ENCODE results near the gene CIDEA. TPM values are rescaled to one million over a fixed set of nuclear protein-coding genes. Genes with fewer than 3 reads are reported as not detected.

CIDEA gene
- polyA plus RNA-seq, 3 donors: not detected

DNA sequence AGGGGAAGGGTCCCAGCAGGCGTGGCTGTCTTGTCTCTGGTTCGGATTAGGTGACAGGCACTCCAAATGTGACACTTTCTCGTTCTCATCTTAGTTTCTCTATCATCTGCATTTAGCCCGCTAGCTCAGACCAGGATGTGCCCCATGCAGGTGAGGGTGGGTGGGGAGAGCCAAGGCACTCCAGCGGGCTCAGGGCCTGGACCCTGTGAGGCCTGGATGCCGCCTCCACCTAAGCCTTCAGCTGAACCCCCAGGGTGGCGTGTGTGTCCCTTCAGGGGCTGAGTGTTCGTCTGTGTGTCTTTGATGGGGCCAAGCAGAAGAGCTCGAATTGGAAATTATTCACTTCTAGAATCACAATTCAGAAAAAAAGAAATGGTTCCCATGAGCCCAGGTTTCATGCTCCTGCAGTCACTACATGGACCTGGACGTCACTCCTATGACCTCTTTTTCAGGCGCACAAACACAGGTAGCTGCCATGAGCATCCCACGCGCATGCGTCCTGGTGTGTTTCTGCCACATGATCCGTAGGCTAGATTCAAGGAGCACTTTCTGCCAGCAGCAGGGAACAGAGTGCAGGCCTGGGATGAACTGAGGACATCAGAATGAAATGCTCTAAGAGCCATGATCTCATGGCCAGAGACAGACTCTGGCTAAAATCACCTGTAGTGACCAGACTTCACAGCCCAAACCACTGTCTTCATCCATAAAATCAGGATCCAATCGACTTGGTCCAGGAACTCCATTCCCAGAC is 25.8 kb downstream of the CIDEA start:
- TF ChIP-seq, protein P1, sequence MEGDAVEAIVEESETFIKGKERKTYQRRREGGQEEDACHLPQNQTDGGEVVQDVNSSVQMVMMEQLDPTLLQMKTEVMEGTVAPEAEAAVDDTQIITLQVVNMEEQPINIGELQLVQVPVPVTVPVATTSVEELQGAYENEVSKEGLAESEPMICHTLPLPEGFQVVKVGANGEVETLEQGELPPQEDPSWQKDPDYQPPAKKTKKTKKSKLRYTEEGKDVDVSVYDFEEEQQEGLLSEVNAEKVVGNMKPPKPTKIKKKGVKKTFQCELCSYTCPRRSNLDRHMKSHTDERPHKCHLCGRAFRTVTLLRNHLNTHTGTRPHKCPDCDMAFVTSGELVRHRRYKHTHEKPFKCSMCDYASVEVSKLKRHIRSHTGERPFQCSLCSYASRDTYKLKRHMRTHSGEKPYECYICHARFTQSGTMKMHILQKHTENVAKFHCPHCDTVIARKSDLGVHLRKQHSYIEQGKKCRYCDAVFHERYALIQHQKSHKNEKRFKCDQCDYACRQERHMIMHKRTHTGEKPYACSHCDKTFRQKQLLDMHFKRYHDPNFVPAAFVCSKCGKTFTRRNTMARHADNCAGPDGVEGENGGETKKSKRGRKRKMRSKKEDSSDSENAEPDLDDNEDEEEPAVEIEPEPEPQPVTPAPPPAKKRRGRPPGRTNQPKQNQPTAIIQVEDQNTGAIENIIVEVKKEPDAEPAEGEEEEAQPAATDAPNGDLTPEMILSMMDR (IDR thresholded peaks at IDR 0.05): no peak
- Mint-ChIP-seq H3K4me3 (no peak overlapping the region), H3K27me3 (ENCODE audit: low read depth in 3 of 3) (peaks cover 7 to 15% (median 8%) of the 10 kb centered on the region in 3 donors), H3K9me3 (no peaks in the 10 kb centered on the region), H3K36me3 (no peaks in the 10 kb centered on the region), H3K4me1 (peaks cover 9% of the 10 kb centered on the region), H3K27ac (no peak overlapping the region)
- intact Hi-C loops (cut with micrococcal nuclease): no loop called here
- no peak overlapping the region for H2AFZ ChIP-seq (ENCODE audit: insufficient read depth, low read depth, low read length, poor library complexity, severe bottlenecking)
- no peak overlapping the region for H3K27ac ChIP-seq (ENCODE audit: low read depth in 1 of 2, low read length in 2 of 2)
- H3K27me3 ChIP-seq (ENCODE audit: control insufficient read depth in 2 of 2, insufficient read depth in 2 of 2, low read length in 2 of 2): peaks cover 0 to 9% of the 10 kb centered on the region in 2 donors
- H4K20me1 ChIP-seq (ENCODE audit: insufficient read depth, low read length): no peaks in the 10 kb centered on the region
- WGBS (ENCODE audit: insufficient coverage): 97% methylated on average over 12 of the region's 16 CpGs
- H3K9me3 ChIP-seq (replicated peaks in 1 of 2; ENCODE audit: control insufficient read depth in 1 of 2, insufficient read depth in 1 of 2, low read length in 2 of 2): no peaks in the 10 kb centered on the region
- H3K4me3 ChIP-seq (replicated peaks in 1 of 3; ENCODE audit: low read depth in 2 of 3, low read length in 3 of 3): no peak overlapping the region
- no peaks in the 10 kb centered on the region for H3K79me2 ChIP-seq (ENCODE audit: insufficient read depth, low read length)
- DNase-seq: no peak
- peaks cover 0 to 2% of the 10 kb centered on the region in 2 donors for H3K4me1 ChIP-seq (ENCODE audit: control insufficient read depth in 1 of 2, insufficient read depth in 2 of 2, low read length in 2 of 2)
- no peak overlapping the region for H3K4me2 ChIP-seq (replicated peaks; ENCODE audit: extremely low read depth, low read length, poor library complexity, severe bottlenecking)
- H3K9ac ChIP-seq (ENCODE audit: insufficient read depth, low read length, poor library complexity, severe bottlenecking): no peak overlapping the region
- no peaks in the 10 kb centered on the region for H3K36me3 ChIP-seq (replicated peaks in 1 of 2; ENCODE audit: control insufficient read depth in 1 of 2, insufficient read depth in 2 of 2, low read length in 2 of 2)

DNA sequence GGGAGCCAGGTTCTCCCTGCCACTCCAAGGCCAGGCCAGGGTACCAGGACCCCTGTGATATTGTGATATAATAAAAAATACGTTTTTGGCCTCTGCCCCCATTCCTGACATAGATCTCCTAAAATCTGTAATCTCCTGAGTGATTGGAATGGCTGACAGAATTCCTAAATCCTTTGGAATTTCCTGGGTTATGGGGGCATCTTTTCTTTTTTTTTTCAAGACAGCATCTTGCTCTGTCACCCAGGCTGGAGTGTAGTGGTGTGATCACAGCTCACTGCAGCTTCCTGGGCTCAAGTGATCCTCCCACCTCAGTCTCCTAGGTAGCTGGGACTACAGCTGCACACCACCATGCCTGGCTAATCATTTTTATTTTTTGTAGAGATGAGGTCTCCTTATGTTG is 27.7 kb downstream of the CIDEA start:
- Histone ChIP-seq H3K36me3 (replicated peaks in 1 of 2; ENCODE audit: control insufficient read depth in 1 of 2, insufficient read depth in 2 of 2, low read length in 2 of 2) (no peaks in the 10 kb centered on the region), H3K27me3 (ENCODE audit: control insufficient read depth in 2 of 2, insufficient read depth in 2 of 2, low read length in 2 of 2) (peaks cover 3 to 23% of the 10 kb centered on the region in 2 donors), H3K9me3 (replicated peaks in 1 of 2; ENCODE audit: control insufficient read depth in 1 of 2, insufficient read depth in 1 of 2, low read length in 2 of 2) (no peaks in the 10 kb centered on the region), H3K4me3 (replicated peaks in 1 of 3; ENCODE audit: low read depth in 2 of 3, low read length in 3 of 3) (no peak overlapping the region), H3K9ac (ENCODE audit: insufficient read depth, low read length, poor library complexity, severe bottlenecking) (no peak overlapping the region), H3K4me1 (ENCODE audit: control insufficient read depth in 1 of 2, insufficient read depth in 2 of 2, low read length in 2 of 2) (peaks cover 0 to 2% of the 10 kb centered on the region in 2 donors), H3K4me2 (replicated peaks; ENCODE audit: extremely low read depth, low read length, poor library complexity, severe bottlenecking) (no peak overlapping the region), H2AFZ (ENCODE audit: insufficient read depth, low read depth, low read length, poor library complexity, severe bottlenecking) (no peak overlapping the region), H3K27ac (ENCODE audit: low read depth in 1 of 2, low read length in 2 of 2) (no peak overlapping the region), H3K79me2 (ENCODE audit: insufficient read depth, low read length) (no peaks in the 10 kb centered on the region), H4K20me1 (ENCODE audit: insufficient read depth, low read length) (no peaks in the 10 kb centered on the region)
- no peak overlapping the region for H3K27ac Mint-ChIP-seq
- intact Hi-C loops (cut with micrococcal nuclease): no loop called here
- H3K27me3 Mint-ChIP-seq (ENCODE audit: low read depth in 3 of 3): peaks cover 9 to 31% (median 19%) of the 10 kb centered on the region in 3 donors
- H3K36me3 Mint-ChIP-seq: no peaks in the 10 kb centered on the region
- DNase-seq: no peak
- TF ChIP-seq, protein P1 (IDR thresholded peaks at IDR 0.05): no peak
- H3K9me3 Mint-ChIP-seq: peaks cover 0 to 2% (median 0%) of the 10 kb centered on the region in 7 donors
- WGBS (ENCODE audit: insufficient coverage): no CpG with 5 or more reads among the region's 1 CpG
- no peak overlapping the region for H3K4me3 Mint-ChIP-seq
- H3K4me1 Mint-ChIP-seq: peaks cover 9% of the 10 kb centered on the region

Measured in CD14-positive monocyte (primary cell).